GF-D8 (cell line): ENCODE measurements around the gene GNAZ.

Experiments
- DNase-seq: peaks from one replicate; lab custom pipeline; 2025; lab: John Stamatoyannopoulos, UW

GNAZ gene

DNA sequence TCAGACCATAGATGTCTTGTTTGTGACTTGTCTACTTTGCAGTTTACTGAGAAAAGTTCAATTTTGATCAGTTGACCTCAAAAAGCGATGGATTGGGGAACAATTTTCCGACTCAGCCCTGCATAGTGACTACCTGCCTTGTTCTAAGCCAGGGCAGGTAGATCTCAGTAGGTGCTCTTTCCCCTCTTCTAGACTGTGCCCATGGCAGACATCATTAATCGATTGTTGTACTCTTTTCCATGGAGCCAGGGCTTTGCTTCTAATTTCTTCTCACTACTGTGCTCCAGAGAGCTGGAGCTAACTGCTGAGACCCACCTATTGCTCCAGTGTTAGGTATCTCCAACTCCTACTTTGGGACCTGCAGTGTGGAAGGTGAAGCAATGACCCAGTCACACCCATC is 84.8 kb downstream of the GNAZ start:
- DNase-seq: no peak

DNA sequence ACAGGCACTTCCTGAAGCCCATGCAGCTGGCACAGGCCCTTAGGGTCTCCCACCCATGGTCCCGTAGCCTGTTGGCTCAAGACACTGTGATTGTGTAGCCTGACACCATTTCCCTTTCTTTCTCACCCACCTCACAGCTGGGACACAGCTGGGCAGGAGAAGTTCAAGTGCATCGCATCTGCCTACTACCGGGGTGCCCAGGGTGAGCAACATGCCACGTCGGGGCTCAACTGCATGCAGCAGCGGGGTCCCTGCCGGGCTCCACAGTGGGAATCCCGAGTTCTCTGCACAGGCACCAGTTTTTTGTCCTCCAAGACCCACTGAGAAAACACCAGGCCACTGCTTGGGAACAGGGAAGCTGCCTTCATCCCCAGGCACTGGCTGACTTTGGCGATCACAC is 85.5 kb downstream of the GNAZ start:
- no peak for DNase-seq

DNA sequence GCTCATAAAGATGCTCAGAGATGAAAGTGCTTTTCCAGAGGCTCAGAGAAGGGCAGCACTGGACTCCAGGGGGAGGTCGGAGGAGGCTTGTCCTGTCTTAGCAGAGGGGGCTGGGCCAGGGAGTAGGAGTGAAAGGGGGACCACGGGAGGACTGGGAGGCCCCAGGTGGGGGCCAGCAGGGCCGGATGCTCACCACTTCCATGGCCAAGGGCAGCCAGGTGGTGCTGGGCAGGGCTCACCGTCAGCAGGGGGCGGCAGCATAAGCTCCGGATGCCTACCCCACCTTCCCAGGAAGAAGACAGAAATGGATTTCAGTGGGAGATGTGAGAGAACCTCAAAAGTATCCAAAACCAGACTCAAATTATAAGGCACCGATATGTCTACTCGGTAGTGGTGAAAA is 86.0 kb downstream of the GNAZ start:
- DNase-seq: no peak

DNA sequence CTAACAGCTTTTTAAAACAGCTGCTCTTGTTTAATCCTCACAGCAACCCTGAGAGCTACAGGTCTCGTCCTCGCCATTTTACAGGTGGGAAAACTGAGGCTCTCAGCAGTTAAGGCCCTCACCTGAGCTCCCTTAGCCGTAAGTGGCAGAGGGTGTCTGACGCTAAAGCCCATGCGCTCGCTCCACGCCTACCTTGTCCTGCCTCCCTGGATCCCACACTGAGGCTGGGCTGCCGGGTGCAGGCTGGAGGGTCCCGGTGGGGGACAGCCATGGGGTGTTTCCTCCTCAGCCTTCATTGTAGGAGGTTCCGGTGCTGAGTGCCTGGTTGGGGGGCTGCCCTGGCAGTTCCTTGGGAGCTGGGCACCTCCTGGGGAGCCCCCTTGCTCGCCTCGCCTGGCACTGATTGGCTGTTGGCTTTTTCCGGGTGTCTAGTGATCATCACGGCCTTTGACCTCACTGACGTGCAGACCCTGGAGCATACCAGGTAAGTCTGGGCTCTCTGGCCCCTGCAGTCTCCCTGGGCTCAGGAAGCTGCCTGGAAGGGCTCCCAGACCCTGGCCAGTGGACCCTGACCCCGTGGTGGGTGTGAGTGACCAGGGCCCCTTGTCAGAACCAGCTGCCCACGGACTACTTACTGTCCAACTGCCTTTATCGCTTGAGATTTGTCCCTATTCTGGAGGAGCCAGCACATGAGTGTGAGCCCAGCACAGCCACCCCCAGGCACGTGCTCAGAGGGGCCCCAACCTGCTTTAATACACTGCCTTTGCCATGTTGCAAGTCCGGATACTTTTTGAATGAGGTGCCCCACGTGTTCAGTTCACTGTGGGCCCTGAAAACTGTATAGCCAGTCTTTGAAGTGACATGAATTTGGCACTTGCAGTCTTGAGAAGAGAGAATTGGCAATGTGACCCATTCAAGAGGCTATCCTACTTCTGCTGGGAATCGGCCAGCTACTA is 87.5 kb downstream of the GNAZ start:
- no peak for DNase-seq

DNA sequence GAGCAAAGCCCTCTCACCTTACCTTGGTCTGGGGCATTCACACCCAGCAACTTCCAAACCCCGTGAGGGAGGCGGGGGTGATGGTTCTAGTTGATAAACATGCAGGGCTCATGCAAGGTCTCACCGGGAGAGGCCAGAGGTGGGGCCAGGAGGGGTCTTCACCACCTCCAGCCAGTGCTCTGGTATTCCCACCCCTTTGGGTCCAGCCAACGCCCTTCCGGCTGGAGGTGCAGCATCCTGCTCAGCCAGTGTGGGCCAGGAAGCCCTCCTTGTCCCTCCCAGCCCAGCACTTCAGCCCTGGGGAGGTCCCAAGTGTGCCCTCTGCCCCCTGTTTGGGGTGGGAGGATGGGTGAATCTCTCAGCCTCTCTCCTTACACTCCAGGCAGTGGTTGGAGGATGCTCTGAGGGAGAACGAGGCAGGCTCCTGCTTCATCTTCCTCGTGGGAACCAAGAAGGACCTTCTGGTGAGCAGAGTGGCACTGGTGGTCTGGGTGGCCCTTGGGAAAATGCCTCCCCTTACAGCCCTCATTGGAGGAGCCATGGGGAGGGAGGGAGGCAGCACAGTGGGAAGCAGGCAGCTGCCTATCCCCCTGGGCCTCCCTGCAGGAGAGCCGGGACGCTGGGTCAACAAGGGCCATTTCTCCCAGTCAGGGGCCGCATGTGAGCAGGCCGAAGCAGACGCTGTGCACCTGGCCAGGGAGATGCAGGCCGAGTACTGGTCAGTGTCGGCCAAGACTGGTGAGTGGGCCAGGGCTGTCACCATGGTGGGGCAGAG is 88.4 kb downstream of the GNAZ start:
- no peak for DNase-seq

DNA sequence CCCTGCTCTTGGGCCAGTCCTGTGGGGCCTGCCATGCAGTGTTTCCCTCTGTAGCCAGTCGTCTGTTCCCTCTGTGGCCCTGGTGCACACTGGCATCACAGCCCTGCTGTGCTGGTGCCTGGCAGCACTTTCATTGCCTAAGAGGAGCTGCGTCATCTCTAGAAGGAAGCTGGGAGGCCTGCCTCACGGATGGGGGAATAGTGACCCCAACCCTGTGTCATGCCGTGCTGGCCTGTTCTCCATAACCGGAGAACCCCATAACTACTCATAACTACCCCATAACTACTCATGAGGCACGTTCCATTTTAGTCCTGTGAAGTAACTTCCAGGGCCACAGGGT is 88.9 kb downstream of the GNAZ start:
- DNase-seq: no peak

DNA sequence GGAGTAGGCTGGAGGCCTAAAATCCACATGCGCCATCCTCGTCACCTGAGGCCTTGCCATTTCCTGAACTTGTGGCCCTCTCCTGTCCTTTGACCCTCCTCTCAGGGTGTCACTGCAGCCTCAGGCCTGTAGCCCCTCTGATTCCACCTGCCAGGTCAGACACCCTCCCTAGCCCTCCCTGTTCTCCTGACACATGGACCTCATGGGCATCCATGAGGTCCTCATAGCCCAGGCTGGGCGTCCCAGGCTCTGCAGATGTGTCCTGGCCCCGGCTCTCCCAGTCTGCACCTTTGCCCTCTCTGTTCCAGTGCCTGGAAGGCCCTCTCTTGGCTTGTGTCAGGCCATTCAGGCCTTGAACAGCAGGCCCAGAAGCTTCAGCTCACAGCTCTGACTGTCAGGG is 90.7 kb downstream of the GNAZ start:
- no peak for DNase-seq

DNA sequence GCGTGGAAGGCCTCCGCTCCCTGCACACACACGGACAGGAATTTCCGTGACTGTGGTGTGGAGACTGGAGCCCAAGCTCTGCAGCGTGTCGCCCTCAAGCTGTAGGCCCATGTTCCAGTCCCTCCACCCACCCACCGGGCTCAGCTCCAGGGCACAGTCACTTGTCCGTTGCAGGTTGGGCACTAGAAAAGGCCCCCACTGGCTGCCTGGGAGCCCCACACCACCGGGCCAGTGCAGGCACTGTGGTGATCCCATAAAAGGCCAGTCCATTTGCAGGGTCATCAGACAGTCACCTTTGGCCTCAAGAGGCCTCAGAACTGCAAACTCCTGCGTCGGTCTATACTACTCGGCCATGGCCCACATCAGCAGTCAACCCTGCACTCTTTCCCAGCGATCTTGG is 91.3 kb downstream of the GNAZ start:
- DNase-seq: no peak

DNA sequence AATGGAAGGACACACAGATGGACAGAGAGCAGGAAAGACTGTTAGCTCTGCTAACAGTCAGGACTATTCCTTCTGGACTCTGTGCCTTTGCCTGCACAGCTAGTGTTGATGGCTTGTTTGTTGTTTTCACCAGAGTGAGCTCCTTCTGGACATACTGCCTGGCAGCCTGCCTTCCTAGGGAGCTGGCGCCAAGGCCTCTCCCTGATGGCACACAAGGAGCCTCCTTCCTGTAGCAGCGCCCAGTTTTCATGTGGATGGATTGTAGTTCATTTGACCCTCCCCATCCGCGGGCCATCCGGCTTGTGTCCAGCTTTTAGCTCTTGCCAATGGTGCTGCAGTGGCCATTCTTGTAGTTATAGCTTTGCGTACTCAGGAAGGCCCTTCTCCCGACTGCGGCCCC is 93.3 kb downstream of the GNAZ start:
- DNase-seq: no peak

DNA sequence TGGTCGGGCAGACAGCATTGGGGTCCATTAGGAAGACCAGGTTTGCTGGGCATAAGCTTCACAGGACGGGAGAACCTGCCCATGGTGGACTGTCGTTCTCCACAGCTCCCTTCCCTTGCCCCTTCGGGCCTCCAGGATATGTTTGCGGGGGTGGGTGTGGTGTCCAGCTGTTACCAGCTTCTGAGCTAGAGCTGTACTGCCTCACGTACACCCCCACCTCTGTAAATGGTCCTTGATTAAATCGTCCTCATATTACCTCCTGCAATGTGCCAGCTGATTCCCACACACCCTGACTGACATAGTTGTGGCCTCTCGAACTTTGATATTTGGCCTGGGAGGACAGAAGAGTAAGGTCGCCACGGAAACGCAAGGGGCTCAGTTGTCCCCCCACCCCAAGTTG is 93.8 kb downstream of the GNAZ start:
- no peak for DNase-seq

DNA sequence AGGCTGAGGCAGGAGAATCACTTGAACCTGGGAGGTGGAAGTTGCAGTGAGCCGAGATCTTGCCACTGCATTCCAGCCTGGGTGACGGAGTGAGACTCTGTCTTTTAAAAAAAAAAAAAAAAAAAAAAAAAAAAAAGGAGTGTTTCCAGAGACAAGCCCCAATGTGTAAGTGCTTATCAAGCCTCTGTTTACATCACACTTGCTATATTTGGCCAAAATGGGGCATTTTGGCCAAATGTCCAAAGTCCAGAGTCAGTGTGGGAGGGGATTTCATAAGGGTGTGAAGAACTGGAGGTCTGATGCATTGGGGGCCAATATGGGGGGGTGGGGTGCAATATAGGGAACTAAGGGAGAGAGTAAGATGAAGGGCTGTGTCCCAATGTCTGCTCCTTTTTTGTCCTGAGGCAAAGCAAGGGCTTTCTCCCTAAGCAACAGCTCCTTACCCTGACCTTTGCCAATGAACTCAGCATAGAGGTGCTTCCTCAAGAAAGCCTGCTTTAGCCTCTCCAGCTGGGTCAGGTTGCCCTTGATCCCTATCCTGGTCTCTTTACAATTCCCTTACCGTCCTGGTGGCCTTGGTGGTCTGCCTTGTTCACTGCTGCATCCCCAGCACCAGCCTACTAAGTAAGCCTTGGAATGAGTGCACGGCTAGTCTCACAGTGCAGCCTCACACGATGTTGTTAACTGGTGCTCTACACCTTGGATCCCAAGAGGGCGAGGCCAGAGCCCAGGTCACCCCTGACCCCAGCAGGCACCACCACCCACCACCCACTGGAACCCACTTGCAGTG is 95.9 kb downstream of the GNAZ start:
- no peak for DNase-seq

DNA sequence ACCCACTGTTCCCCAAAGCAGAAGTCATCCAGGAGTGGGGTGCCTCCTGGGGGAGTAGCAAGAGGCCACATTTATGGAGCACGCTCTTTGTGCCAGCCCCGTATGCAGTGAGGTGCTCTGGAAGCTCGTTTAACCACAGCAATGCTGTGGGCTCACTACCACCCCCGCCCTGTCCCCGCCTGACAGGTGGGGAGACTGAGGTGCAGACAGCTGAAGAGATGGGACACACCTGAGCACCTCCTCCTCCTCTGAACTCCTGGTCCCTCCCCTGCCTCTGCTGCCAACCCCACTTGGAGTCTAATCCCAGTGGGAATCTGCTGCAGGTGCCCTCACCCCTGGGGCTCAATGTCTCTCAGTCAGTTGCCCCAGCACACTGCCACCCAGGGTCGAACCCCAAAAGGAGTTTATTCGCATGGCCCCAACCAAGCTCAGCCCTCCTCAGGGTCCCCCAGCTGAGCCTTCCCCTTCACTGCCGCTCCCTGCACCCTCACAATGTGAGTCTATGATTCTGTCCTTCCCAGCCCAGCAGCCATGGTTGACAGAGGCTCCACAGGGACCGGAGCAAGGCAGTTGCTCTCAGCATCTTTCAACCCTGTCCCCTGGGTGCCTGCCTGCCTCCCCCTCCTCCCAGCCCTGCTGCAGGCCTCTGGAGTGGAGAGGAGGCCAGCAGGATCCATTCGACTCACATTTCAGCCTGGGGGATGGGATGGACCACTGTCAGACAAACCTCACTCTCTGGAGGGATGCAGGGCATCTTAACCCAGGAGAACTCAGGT is 96.7 kb downstream of the GNAZ start:
- DNase-seq: no peak

DNA sequence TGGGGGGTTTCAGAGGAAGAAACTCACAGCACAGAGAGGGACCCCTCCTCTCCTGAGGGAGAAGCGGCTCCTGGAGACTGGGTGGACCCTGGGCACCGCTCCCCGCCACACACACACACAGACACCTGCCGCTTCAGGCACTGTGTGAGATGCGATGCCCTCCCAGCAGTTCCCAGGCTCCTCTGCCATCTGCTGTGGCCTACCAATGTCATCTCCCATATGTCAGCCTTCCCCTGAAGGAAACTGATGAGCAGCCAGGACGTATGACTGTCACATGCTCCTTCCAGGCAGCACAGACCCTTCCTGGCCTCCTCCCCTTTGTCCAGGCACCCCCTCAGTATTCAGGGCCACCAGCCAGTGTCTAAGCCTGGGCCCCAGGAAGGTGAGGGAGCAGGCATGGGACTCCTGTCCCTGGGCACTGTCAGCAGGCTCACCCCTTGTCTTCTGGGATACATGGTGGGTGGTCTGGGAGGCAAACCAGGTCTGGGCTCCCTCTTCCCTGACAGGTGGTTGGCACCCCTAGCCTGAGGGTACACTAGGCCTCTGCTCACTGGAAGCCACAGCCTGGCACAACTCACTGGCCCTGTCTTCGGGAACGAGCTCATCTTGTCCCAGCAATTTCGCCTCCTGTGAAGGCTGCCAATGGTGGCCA is 98.2 kb downstream of the GNAZ start:
- DNase-seq: no peak

DNA sequence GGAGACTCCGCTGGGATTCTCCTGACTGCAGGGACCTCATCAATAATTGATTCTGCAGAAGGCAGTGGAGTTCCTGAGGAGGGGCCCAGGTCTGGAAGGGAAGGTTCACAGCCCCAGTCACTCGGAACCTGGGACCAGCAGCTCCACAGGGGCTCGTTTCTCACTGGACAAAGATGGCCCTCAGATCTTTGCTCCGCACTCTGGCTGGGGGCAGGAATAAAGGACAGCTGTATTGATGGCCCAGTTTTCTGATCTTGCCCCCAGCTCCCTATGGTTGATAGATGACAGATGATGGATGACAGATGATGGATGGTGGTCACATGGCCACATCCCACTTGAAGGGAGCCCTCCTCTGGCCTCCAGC is 98.7 kb downstream of the GNAZ start:
- no peak for DNase-seq
